Uterus (tissue), 4 donors: ENCODE data around the gene VPS33A. TPM values are rescaled to one million over a fixed set of nuclear protein-coding genes. Genes with fewer than 3 reads are reported as not detected.
A peak's percentile ranks its signal among the peaks of the same experiment; 100 is the strongest.

Source experiments
- DNase-seq, 2 donors: peaks; one replicate each; pipeline ENCODE4 v3.0.0-alpha.2; 2019 to 2020
- H3K27ac ChIP-seq, 2 donors: fragments of 200-600 bp; sonication (generic); 1 replicate in 1 of 2; 2 replicates in 1 of 2; pipeline ENCODE4 v1.5.1; 2016 to 2018
- H3K27me3 ChIP-seq, 2 donors: fragments of 200-600 bp; sonication (generic); one replicate each; pipeline ENCODE4 v1.5.1; 2018 to 2019; ENCODE audit warnings: control low read depth in 1 of 2
- H3K36me3 ChIP-seq, 2 donors: fragments of 200-600 bp; sonication (generic); one replicate each; pipeline ENCODE4 v1.5.1; 2019; ENCODE audit warnings: control low read depth in 1 of 2
- H3K4me1 ChIP-seq, 2 donors: fragments of 200-600 bp; sonication (generic); one replicate each; pipeline ENCODE4 v1.5.1; 2018 to 2019; ENCODE audit warnings: control low read depth in 1 of 2
- H3K4me3 ChIP-seq, 2 donors: fragments of 200-600 bp; sonication (generic); 1 replicate in 1 of 2; 2 replicates in 1 of 2; pipeline ENCODE4 v1.5.1; 2018 to 2019; ENCODE audit warnings: mild to moderate bottlenecking in 1 of 2
- H3K9me3 ChIP-seq, 2 donors: fragments of 200-600 bp; sonication (generic); one replicate each; pipeline ENCODE4 v1.5.1; 2019; ENCODE audit warnings: control low read depth in 1 of 2
- POLR2A ChIP-seq, 2 donors: fragments of 450-650 bp; IDR thresholded peaks; one replicate each; pipeline ENCODE4 v1.6.1; 2016; ENCODE audit warnings: antibody characterized with exemption in 2 of 2, mild to moderate bottlenecking in 1 of 2, moderate library complexity in 1 of 2
- intact Hi-C: fragments of 100-400 bp; cut with DNase I; formaldehyde crosslinking; loops from one replicate; pipeline ENCODE4 v1.15.1; 2023; ENCODE audit warnings: low total_unique reads
- total RNA-seq, 4 donors: library from RNA; depleted of rRNA in 3 of 4; stranded (reverse); fragments of >200 nt in 3 of 4; gene quantifications; one replicate each; pipeline versions ENCODE4 v1.1.0 to v1.2.4, GENCODE V29; 2014 to 2023
- TF ChIP-seq, protein P1 (sequence below), 4 experiments: fragments of 200-600 bp in 2 of 4; fragments of 450-650 bp in 2 of 4; sonication (generic) in 2 of 4; IDR thresholded peaks; one replicate each; pipeline ENCODE4 v1.5.1; 2016 to 2019; ENCODE audit warnings: antibody characterized with exemption in 4 of 4, mild to moderate bottlenecking in 2 of 4, moderate library complexity in 1 of 4
- donor health status: DM: yes; HTN: yes; CAD: no.

VPS33A gene
- 10 to 100 TPM in 2 of 4 donors, 1 to 10 TPM in 2; 3.3 to 20.8 (median 12.9) TPM for total RNA-seq

DNA sequence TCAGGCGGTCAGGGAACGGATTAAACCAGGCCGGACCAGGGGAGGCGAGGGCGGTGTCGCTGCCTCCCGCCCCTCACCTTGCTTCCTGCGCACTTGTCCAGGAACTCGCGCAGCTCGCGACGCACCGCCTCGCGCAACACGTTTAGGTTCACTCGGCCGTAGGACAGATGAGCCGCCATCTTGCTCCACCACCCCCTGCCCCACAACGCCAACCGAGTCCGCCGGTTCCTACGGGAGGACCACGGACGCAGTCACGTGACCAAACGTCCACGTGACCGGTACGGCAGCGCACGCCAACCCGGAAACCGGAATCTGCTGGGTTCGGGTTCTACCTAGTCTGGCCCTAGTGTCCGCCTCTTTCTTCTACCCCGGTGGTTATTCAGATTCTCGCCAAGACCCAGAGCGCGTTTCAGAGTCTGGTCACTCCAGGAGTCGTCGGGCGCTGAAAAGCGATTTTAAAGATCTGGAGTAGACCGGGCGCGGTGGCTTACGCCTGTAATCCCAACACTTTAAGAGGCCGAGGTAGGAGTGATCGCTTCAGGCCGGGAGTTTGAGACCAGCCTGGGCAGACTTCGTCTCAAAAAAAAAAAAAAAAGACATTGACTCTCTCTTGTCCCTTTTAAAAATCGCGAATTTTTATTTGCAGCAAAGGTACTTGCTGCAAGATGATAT, at the start of gene VPS33A:
Gene VPS33A (minus strand): TSS at position 265 of the 672 bp plus-strand sequence. CDS start 86 bp downstream, at position 179.
- no peaks in the 10 kb centered on the region for H3K27me3 ChIP-seq
- DNase-seq, result peak; percentile 96 to 97
- H3K4me1 ChIP-seq, result no peaks in the 10 kb centered on the region
- no peaks in the 10 kb centered on the region for H3K9me3 ChIP-seq
- intact Hi-C loops, result no loop called here
- H3K27ac ChIP-seq, result peak within 1 kb of the TSS; percentile 83 to 88
- peak within 1 kb of the TSS; percentile 60 to 81 for H3K4me3 ChIP-seq
- no peaks in the 10 kb centered on the region for H3K36me3 ChIP-seq
- TF ChIP-seq POLR2A (IDR thresholded peaks at IDR 0.05), result peak; percentile 17 to 60
- TF ChIP-seq, protein P1, sequence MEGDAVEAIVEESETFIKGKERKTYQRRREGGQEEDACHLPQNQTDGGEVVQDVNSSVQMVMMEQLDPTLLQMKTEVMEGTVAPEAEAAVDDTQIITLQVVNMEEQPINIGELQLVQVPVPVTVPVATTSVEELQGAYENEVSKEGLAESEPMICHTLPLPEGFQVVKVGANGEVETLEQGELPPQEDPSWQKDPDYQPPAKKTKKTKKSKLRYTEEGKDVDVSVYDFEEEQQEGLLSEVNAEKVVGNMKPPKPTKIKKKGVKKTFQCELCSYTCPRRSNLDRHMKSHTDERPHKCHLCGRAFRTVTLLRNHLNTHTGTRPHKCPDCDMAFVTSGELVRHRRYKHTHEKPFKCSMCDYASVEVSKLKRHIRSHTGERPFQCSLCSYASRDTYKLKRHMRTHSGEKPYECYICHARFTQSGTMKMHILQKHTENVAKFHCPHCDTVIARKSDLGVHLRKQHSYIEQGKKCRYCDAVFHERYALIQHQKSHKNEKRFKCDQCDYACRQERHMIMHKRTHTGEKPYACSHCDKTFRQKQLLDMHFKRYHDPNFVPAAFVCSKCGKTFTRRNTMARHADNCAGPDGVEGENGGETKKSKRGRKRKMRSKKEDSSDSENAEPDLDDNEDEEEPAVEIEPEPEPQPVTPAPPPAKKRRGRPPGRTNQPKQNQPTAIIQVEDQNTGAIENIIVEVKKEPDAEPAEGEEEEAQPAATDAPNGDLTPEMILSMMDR (IDR thresholded peaks at IDR 0.05), result peak in 1 of 4 experiments; percentile 6

DNA sequence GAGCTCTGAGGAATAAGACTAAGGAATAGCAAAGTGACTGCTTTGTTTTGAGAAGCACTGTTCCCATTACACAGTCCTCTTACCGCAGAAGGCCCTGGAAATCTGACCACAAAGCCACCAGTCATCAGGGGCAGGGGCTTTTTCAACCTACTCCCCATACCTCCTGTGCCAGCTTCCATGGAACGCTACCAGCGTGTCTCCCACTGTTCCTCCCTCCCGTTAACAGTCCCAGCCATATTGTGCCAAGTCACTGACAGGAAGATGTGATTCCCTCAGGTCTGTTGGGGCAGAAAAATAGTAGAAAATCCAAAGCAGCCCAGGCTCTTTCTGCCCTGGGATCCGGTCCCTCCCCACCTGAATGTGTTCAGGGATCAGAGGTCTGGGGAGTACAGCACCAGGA, 46.6 kb upstream of the VPS33A start:
- H3K36me3 ChIP-seq, result no peaks in the 10 kb centered on the region
- TF ChIP-seq POLR2A (IDR thresholded peaks at IDR 0.05), result no peak
- TF ChIP-seq, protein P1 (IDR thresholded peaks at IDR 0.05), result no peak
- intact Hi-C loops, result no loop called here
- DNase-seq, result no peak
- no peaks in the 10 kb centered on the region for H3K27me3 ChIP-seq
- no peaks in the 10 kb centered on the region for H3K9me3 ChIP-seq
- H3K4me3 ChIP-seq, result no peak overlapping the region
- no peak overlapping the region for H3K27ac ChIP-seq
- H3K4me1 ChIP-seq, result no peaks in the 10 kb centered on the region

DNA sequence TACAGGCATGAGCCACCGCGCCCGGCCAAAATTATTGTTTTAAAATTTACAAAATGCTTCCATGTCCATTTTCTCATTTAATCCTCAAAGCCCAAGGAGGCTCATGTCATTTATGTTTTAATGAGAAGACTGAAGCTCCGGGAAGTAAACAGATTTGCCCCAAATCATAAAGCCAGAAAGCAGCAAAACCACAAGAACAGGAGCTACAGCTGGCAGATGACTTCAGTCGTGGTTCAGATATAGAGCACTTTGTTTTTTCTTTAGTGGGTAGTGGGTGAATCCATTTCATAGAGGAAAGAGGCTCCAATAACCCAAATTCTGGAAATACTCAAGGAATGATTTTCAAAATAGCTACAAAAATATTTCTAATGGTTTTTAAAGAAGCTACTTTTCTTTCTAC, 45.4 kb upstream of the VPS33A start:
- Histone ChIP-seq H3K27ac (no peak overlapping the region), H3K9me3 (no peaks in the 10 kb centered on the region), H3K36me3 (no peaks in the 10 kb centered on the region), H3K4me1 (no peaks in the 10 kb centered on the region), H3K27me3 (no peaks in the 10 kb centered on the region), H3K4me3 (no peak overlapping the region)
- no peak for DNase-seq
- intact Hi-C loops, result no loop called here
- TF ChIP-seq POLR2A (IDR thresholded peaks at IDR 0.05), result no peak
- TF ChIP-seq, protein P1 (IDR thresholded peaks at IDR 0.05), result no peak

DNA sequence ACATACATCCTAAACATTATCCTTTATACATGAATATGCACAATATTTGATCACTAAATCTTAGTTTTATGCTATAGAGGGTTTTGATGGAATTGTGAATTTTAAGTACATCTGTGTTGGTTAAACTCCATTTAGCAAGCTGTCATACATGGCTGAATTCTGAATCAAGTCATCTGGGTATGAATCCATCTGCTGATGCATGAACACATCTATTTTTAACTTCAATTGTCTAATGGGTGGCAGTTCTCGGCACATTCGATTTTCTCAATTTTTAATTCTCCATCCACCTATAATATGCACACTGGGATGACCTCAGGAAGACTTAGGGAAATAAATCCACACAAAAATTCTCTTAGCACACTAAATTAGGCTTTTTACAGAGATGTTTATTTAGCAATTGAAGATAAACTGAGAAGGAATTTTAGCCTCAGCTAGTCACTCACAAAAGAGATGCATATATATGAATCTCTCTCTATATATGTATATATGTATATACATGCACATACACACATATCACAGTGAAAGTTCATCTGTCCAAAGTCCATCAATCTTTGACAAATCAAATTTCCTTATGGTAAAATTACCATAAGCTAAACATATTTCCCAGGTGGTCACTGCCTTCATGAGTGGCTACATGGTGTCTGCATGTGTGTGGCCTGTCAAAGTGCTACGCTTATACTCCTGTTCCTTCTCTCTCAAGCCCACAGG, 44.5 kb upstream of the VPS33A start:
- no peaks in the 10 kb centered on the region for H3K9me3 ChIP-seq

More for the DNA sequence above, 44.5 kb upstream of the VPS33A start:
- intact Hi-C loops, result no loop called here
- no peak overlapping the region for H3K4me3 ChIP-seq
- no peaks in the 10 kb centered on the region for H3K4me1 ChIP-seq
- TF ChIP-seq POLR2A (IDR thresholded peaks at IDR 0.05), result no peak
- TF ChIP-seq, protein P1 (IDR thresholded peaks at IDR 0.05), result no peak
- H3K27me3 ChIP-seq, result no peaks in the 10 kb centered on the region
- H3K27ac ChIP-seq, result no peak overlapping the region
- no peak for DNase-seq
- no peaks in the 10 kb centered on the region for H3K36me3 ChIP-seq
